ENCODE measurements around the gene SH3RF1.

GRCh38 chr4:169220447-169220846, 50.3 kb downstream of the SH3RF1 start:
- TF ChIP-seq SIN3A (IDR thresholded peaks at IDR 0.05; ENCODE audit: borderline replicate concordance, insufficient read depth, low read depth, low read length) (no peak), CTCF (IDR thresholded peaks at IDR 0.05) (no peak), REST (IDR thresholded peaks at IDR 0.05; ENCODE audit: insufficient read depth in 1 of 2, low read depth in 2 of 2, low read length in 1 of 2) (no peak), TCF7L2 (IDR thresholded peaks at IDR 0.05; ENCODE audit: low read depth, low read length) (no peak)
